GM03348 (cell line): Measurements from ENCODE around the gene PDE6D.
A peak's percentile ranks its signal among the peaks of the same experiment; 100 is the strongest.
"Not testable (repeated sequence)": the region's sequence is repeated elsewhere in the genome, so short reads cannot be mapped to it uniquely, and the experiment has no call there.

Experiments
- DNase-seq: peaks from one replicate; pipeline ENCODE4 v3.0.0; 2012; ENCODE audit warnings: low spot score

The PDE6D gene

GRCh38 chr2:231769170-231770136 is 11.6 kb downstream of the PDE6D start:
- DNase-seq = no peak

- no peak for DNase-seq
Observed at GRCh38 chr2:231765496-231765929, 15.6 kb downstream of the PDE6D start.

DNA sequence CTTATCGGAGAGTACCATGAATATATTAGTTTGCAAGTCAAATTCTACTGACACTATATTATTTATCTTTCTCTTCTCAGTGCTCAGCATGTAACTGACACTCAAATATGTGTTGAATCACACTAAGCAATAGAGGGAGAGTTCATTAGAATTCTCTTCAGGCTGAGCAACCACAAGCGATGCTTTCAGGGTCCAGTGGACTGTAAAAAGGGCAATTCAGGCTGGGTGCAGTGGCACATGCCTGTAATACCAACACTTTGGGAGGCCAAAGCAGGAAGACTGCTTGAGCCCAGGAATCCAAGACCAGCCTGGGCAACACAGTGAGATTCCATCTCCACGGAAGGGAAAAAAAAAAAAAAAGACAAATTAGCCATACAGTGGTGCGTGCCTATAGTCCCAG is 16.3 kb downstream of the PDE6D start:
- DNase-seq = no peak

GRCh38 chr2:231764124-231764523 is 17.0 kb downstream of the PDE6D start:
- DNase-seq = no peak

GRCh38 chr2:231761735-231762134 is 19.3 kb downstream of the PDE6D start:
- DNase-seq = no peak

GRCh38 chr2:231752061-231752460 is 29.0 kb downstream of the PDE6D start:
- DNase-seq = no peak

DNA sequence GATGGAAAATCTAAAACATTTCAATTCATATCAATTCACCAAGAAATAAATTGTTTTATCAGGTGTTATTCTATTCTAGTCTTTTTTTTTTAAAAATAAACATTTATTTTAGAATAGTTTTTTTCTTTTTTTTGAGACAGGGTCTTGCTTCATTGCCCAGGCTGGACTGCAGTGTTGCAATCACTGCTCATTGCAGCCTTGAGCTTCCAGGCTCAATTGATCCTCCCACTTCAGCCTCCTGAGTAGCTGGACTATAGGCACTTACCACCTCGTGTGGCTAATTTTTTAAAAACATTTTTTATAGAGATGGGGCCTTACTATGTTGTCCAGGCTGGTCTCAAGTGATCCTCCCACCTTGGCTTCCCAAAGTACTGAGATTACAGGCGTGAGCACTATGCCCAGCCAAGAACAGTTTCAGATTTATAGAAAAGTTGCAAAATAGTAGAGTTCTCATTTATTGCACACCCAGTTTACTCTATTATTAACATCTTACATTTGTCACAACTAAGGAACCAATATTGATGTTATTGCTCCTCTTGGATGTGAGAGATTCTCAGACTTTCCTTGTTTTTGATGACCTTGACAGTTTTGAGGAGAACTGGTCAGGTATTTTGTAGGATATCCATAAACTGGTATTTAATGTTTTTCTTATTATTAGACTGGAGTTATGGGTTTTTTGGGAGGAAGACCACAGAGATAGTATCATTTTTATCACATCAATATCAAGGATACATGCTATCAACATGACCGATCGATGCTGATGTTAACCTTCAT is 29.9 kb downstream of the PDE6D start:
- DNase-seq = no peak

DNA sequence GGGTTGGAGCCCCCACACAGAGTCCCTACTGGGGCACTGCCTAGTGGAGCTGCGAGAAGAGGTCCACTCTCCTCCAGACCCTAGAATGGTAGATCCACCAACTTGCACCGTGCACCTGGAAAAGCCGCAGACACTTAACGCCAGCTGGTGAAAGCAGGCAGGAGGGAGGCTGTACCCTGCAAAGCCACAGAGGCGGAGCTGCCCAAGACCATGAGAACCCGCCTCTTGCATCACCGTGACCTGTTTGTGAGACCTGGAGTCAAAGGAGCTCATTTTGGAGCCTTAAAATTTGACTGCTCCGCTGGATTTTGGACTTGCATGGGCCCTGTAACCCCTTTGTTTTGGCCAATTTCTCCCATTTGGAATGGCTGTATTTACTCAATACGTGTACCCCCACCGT is 32.1 kb downstream of the PDE6D start:
- DNase-seq = not testable (repeated sequence)

DNA sequence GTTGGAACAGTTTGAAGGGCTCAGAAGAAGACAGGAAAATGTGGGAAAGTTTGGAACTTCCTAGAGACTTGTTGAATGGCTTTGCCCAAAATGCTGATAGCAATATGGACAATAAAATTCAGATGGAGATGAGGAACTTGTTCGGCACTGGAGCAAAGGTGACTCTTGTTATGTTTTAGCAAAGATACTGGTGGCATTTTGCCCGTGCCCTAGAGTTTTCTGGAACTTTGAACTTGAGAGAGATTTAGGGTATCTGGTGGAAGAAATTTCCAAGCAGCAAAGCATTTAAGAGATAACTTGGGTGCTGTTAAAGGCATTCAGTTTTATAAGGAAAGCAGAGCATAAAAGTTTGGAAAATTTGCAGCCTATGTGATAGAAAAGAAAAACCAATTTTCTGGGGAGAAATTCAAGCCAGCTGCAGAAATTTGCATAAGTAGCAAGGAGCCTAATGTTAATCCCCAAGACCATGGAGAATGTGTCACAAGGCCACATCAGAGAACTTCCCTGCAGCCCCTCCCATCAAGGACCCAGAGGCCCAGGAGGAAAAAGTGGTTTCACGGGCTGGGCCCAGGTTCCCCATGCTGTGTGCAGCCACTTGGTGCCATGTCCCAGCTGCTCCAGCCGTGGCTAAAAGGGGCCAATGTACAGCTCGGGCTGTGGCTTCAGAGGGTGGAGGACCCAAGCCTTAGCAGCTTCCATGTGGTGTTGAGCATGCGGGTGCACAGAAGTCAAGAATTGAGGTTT is 32.8 kb downstream of the PDE6D start:
- DNase-seq = not testable (repeated sequence)

DNA sequence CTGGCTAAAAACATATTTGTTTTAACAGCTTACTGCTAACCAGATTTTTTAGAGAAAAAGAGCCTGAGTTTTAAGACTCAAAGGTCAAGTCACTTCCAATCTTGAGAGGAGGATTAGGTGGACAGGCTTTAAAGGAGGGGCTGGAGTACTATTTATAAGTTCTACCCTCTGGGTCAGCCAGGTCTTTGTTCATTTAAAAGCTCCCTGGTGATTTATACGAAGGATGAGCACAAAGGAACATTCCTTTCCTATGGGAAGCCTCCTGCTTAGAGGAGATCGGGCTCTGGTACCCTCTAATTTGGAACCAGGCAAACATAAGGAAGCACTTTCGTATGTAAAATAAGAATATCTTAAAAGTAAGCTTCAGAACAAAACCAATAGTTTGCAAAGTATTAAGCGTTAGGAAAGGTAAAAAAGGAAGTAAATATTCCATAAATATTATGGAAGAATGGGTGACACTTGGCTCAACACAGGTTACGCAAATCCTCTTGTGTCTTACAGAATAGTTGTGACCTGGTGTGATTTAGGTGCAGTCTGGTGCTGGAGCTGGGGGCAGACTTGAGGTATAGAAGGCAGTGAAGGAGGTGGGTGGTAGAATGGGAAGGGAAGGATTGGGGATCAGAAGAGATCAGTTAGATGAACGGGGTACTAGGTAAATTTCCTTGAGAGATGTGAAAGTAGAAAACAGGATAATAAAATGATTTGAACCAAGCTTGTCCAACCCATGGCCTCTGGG is 35.6 kb downstream of the PDE6D start:
- peak; percentile 12 for DNase-seq

DNA sequence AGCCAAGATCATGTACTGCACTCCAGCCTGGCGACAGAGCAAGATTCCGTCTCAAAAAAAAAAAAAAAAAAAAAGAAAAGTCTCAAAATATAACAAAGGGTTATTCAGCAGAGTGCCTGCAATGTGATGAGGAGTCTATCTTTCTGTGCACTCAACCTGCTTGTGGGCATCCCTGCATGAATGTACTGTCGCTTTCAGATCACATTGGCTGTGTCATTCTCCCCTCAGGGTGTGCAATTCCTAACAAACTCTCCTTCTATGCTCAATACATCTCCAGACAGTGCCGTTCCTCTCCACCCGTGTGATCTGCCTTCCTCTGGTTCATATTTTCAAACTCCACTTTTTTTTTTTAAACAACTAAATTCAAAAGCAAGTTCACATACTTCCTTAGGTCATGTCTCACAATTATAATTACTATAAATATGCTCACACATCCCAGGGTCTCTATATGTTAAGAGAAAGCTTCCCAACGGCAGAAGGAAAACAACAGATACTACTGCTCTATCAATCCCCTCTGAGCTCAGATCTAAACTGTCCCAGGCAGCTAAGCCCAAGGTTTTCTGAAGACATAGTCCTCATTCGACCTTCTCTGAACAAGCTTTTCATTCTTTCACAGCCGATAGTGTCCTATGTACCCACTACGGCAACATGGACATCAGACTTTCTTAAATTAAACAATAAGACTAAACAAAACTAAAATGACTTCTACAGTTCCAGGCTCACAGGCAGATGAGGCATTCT is 37.5 kb downstream of the PDE6D start:
- DNase-seq = no peak

- DNase-seq = no peak
Observed at GRCh38 chr2:231737761-231738160, 43.3 kb downstream of the PDE6D start.

GRCh38 chr2:231732604-231733003 is 48.5 kb downstream of the PDE6D start:
- no peak for DNase-seq

- DNase-seq = no peak
Observed at GRCh38 chr2:231727621-231728020, 53.5 kb downstream of the PDE6D start.

- DNase-seq = no peak
Observed at GRCh38 chr2:231726276-231726675, 54.8 kb downstream of the PDE6D start.

GRCh38 chr2:231725476-231725875 is 55.6 kb downstream of the PDE6D start:
- no peak for DNase-seq

DNA sequence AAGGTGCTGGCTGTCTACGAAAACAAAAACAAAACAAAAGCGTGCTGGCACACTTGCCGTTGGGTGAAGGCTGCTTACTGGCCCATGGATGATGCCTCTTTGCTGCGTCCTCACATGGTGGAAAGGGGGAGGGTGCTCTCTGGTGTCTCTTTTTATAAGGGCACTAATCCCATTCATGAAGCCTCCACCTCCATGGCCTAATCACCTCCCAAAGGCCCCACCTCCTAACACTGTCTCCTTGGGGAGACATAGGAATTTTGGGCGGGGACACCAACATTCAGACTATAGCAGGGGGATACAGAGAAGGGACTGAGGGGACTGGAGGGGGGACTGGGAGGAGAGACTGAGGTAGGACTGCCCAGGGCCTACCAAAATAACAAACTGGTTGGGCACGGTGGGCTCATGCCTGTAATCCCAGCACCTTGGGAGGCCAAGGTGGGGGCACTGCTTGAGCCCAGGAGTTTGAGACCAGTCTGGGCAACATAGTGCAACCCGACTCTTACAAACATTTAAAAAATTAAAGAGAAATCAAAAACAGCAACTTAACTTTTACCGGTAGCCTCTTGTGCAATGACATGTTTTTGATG is 58.3 kb downstream of the PDE6D start:
- no peak for DNase-seq

DNA sequence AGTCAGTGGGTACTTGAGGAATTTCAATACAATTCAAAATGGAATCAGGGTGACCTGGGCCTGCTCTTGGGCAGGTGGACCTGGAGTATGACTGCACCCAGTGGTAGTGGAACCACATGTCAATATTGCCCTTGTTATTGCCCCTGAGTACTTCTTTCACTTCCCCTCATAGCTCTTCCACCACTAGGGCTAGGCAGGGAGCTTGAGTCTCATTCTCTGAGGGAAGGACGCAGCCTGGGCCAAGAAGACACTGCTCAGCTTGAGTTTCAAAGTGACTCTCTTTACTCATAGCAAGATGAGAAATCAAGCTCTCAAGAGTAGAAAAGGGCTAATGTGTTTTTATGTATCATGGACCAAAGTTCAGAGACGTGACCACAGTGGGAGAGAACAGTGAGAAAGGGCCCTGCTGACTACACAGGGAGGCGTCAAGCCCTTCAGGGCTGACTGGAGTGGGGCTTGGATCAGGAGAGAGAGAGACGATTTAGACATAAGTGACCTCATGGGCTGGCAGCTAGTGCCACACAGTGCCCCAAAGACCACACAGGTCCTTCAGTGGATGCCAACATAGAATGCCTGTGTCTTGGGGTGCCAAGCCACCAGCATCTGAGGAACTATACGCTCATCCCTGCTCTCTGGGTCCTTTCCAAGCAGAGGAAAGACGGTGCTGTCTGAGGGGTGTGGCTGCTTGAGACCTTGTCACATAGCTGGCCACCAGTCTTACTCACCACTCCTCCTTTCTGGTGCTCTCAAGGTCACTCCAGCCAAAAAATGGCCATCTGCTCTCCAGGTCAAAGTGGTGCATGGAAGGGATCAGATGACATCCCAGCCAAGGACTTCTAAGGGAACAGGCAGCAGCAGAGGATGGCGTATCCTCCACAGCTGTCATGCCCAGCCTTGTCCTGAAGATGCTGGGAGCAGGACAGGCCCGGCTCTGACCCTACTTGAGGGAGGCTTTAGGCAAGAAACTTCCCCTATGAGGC is 59.8 kb downstream of the PDE6D start:
- no peak for DNase-seq

GRCh38 chr2:231720292-231720986 is 60.6 kb downstream of the PDE6D start:
- DNase-seq = no peak
